ENCODE results near the gene SPC25.
A peak's percentile ranks its signal among the peaks of the same experiment; 100 is the strongest.
"Not testable (repeated sequence)": the region's sequence is repeated elsewhere in the genome, so short reads cannot be mapped to it uniquely, and the experiment has no call there.

SPC25 gene

GRCh38 chr2:168890006-168890782 is at the start of gene SPC25:
TSS of gene SPC25 (minus strand) at chr2:168890430. CDS start at chr2:168889519, 911 bp downstream.
- peak; percentile 80 to 81 for DNase-seq

- no peak for DNase-seq
Observed at GRCh38 chr2:168939918-168940317, 49.7 kb upstream of the SPC25 start.

- no peak for DNase-seq
Observed at GRCh38 chr2:168939061-168939460, 48.8 kb upstream of the SPC25 start.

- DNase-seq = no peak
Observed at GRCh38 chr2:168935810-168936581, 45.8 kb upstream of the SPC25 start.

GRCh38 chr2:168934826-168935225 is 44.6 kb upstream of the SPC25 start:
- no peak for DNase-seq

GRCh38 chr2:168932174-168932573 is 41.9 kb upstream of the SPC25 start:
- DNase-seq = not testable (repeated sequence)

GRCh38 chr2:168930242-168930641 is 40.0 kb upstream of the SPC25 start:
- DNase-seq = no peak

- DNase-seq = no peak
Observed at GRCh38 chr2:168929031-168929430, 38.8 kb upstream of the SPC25 start.

- DNase-seq = no peak
Observed at GRCh38 chr2:168928113-168928831, 38.0 kb upstream of the SPC25 start.

GRCh38 chr2:168926621-168927386 is 36.6 kb upstream of the SPC25 start:
- no peak for DNase-seq

- DNase-seq = peak in 1 of 2 donors; percentile 7
Observed at GRCh38 chr2:168920504-168921157, 30.4 kb upstream of the SPC25 start.

- no peak for DNase-seq
Observed at GRCh38 chr2:168916331-168916675, 26.1 kb upstream of the SPC25 start.

GRCh38 chr2:168915441-168916330 is 25.5 kb upstream of the SPC25 start:
- DNase-seq = no peak

GRCh38 chr2:168913495-168913894 is 23.3 kb upstream of the SPC25 start:
- DNase-seq = no peak

GRCh38 chr2:168912901-168913369 is 22.7 kb upstream of the SPC25 start:
- DNase-seq = no peak

GRCh38 chr2:168912466-168912865 is 22.2 kb upstream of the SPC25 start:
- DNase-seq = no peak

- DNase-seq = no peak
Observed at GRCh38 chr2:168910330-168910729, 20.1 kb upstream of the SPC25 start.

GRCh38 chr2:168907940-168908662 is 17.9 kb upstream of the SPC25 start:
- DNase-seq = no peak

- DNase-seq = no peak
Observed at GRCh38 chr2:168904358-168904757, 14.1 kb upstream of the SPC25 start.

GRCh38 chr2:168903888-168904287 is 13.7 kb upstream of the SPC25 start:
- no peak for DNase-seq

Data from activated CD4-positive, alpha-beta T cell treated with anti-CD3 and anti-CD28 coated beads for 4 hours (primary cell).